ENCODE results near the gene GPR35.
A peak's percentile ranks its signal among the peaks of the same experiment; 100 is the strongest.

Gene GPR35

GRCh38 chr2:240590681-240591111, 34.6 kb upstream of the GPR35 start:
- Histone ChIP-seq H3K4me3 (replicated peaks; ENCODE audit: low read depth, low read length) (no peak overlapping the region), H3K27me3 (replicated peaks; ENCODE audit: control insufficient read depth, insufficient read depth, low read length) (no peaks in the 10 kb centered on the region)
- TF ChIP-seq CTCF (IDR thresholded peaks at IDR 0.05; ENCODE audit: insufficient read depth, low read length, poor library complexity, severe bottlenecking), result no peak

GRCh38 chr2:240591226-240591625, 34.1 kb upstream of the GPR35 start:
- DNase-seq (ENCODE audit: extremely low read depth, insufficient read length), result no peak
- no peak overlapping the region for H3K4me3 ChIP-seq (replicated peaks; ENCODE audit: low read depth, low read length)
- TF ChIP-seq CTCF (IDR thresholded peaks at IDR 0.05; ENCODE audit: insufficient read depth, low read length, poor library complexity, severe bottlenecking), result no peak
- peaks cover 38% of the 10 kb centered on the region for H3K36me3 ChIP-seq (ENCODE audit: control insufficient read depth, insufficient read depth, low read length)
- no peaks in the 10 kb centered on the region for H3K27me3 ChIP-seq (replicated peaks; ENCODE audit: control insufficient read depth, insufficient read depth, low read length)

More at GRCh38 chr2:240590681-240591111, 34.6 kb upstream of the GPR35 start:
- peaks cover 38% of the 10 kb centered on the region for H3K36me3 ChIP-seq (ENCODE audit: control insufficient read depth, insufficient read depth, low read length)
- DNase-seq (ENCODE audit: extremely low read depth, insufficient read length), result peak; percentile 5

- TF ChIP-seq CTCF (IDR thresholded peaks at IDR 0.05; ENCODE audit: insufficient read depth, low read length, poor library complexity, severe bottlenecking), result no peak
- no peak for DNase-seq (ENCODE audit: extremely low read depth, insufficient read length)
- H3K27me3 ChIP-seq (replicated peaks; ENCODE audit: control insufficient read depth, insufficient read depth, low read length), result no peaks in the 10 kb centered on the region
- H3K36me3 ChIP-seq (ENCODE audit: control insufficient read depth, insufficient read depth, low read length), result peaks cover 40% of the 10 kb centered on the region
- H3K4me3 ChIP-seq (replicated peaks; ENCODE audit: low read depth, low read length), result no peak overlapping the region
Measured at GRCh38 chr2:240591784-240592183, 33.5 kb upstream of the GPR35 start.

- H3K27me3 ChIP-seq (replicated peaks; ENCODE audit: control insufficient read depth, insufficient read depth, low read length), result no peaks in the 10 kb centered on the region
- no peak overlapping the region for H3K4me3 ChIP-seq (replicated peaks; ENCODE audit: low read depth, low read length)
- peaks cover 47% of the 10 kb centered on the region for H3K36me3 ChIP-seq (ENCODE audit: control insufficient read depth, insufficient read depth, low read length)
- TF ChIP-seq CTCF (IDR thresholded peaks at IDR 0.05; ENCODE audit: insufficient read depth, low read length, poor library complexity, severe bottlenecking), result no peak
- no peak for DNase-seq (ENCODE audit: extremely low read depth, insufficient read length)
Measured at GRCh38 chr2:240593026-240593702, 32.1 kb upstream of the GPR35 start.

GRCh38 chr2:240593703-240594451, 31.4 kb upstream of the GPR35 start:
- Histone ChIP-seq H3K27me3 (replicated peaks; ENCODE audit: control insufficient read depth, insufficient read depth, low read length) (no peaks in the 10 kb centered on the region), H3K4me3 (replicated peaks; ENCODE audit: low read depth, low read length) (no peak overlapping the region), H3K36me3 (ENCODE audit: control insufficient read depth, insufficient read depth, low read length) (peaks cover 49% of the 10 kb centered on the region)
- no peak for TF ChIP-seq CTCF (IDR thresholded peaks at IDR 0.05; ENCODE audit: insufficient read depth, low read length, poor library complexity, severe bottlenecking)
- no peak for DNase-seq (ENCODE audit: extremely low read depth, insufficient read length)
